ENCODE measurements around the gene SUGCT. TPM values are rescaled to one million over a fixed set of nuclear protein-coding genes. Genes with fewer than 3 reads are reported as not detected.

SUGCT gene
- total and polyA plus RNA-seq, 9 of the 15 experiments (the other 6 are each of a cell fraction or from before 2014, with no cell fraction given) = 0.58 to 2.5 (median 1.4) TPM

GRCh38 chr7:40836218-40836617 lies 701.4 kb downstream of the SUGCT start:
- Histone ChIP-seq H3K27me3 (ENCODE audit: control insufficient read depth in 2 of 2, insufficient read depth in 2 of 2, low read length in 2 of 2) (no peaks in the 10 kb centered on the region), H3K9me1 (ENCODE audit: control insufficient read depth, insufficient read depth, low read length) (no peaks in the 10 kb centered on the region), H3K27ac (ENCODE audit: extremely low read depth, low read depth, low read length) (no peak overlapping the region), H2AFZ (ENCODE audit: low read depth, low read length) (no peak overlapping the region), H3K79me2 (ENCODE audit: control insufficient read depth, insufficient read depth, low read length) (no peaks in the 10 kb centered on the region), H3K4me2 (ENCODE audit: insufficient read depth, low read length) (no peak overlapping the region), H3K36me3 (ENCODE audit: control insufficient read depth, insufficient read depth, low read length) (no peaks in the 10 kb centered on the region), H3K4me1 (replicated peaks in 1 of 2; ENCODE audit: control insufficient read depth in 2 of 2, insufficient read depth in 2 of 2, low read length in 2 of 2) (no peaks in the 10 kb centered on the region), H3K9ac (ENCODE audit: insufficient read depth in 1 of 2, low read depth in 2 of 2, low read length in 2 of 2) (no peak overlapping the region), H4K20me1 (replicated peaks; ENCODE audit: control insufficient read depth, insufficient read depth, low read length) (no peaks in the 10 kb centered on the region), H3K4me3 (no peak overlapping the region), H3K9me3 (replicated peaks; ENCODE audit: control insufficient read depth, insufficient read depth, low read depth, low read length) (no peaks in the 10 kb centered on the region)
- DNase-seq (ENCODE audit: extremely low read depth in 1 of 4, low spot score in 3 of 4) (no peak), ATAC-seq (no peak), FAIRE-seq (no peak)
- BruUV-seq (replicated peaks) = no TSS peak
- CTCF ChIA-PET (ENCODE audit: low intra/inter-chr PET ratio) = no interaction called here
- POLR2A ChIA-PET = no interaction called here
- intact Hi-C loops (cut with micrococcal nuclease) = no loop called here
- WGBS (ENCODE audit: insufficient coverage, low coverage, missing lambda C conversion rate) = 1% methylated on average over 6 of the region's 6 CpGs
- in situ Hi-C loops (cut with MboI) = no loop called here
- TF ChIP-seq GATA2 (CRISPR knock-in tag; IDR thresholded peaks at IDR 0.05) (no peak), CC2D1A (IDR thresholded peaks at IDR 0.05) (no peak), ZNF280B (CRISPR knock-in tag; IDR thresholded peaks at IDR 0.05) (no peak)

- in situ Hi-C loops (cut with MboI) = no loop called here
- H3K4me2 ChIP-seq (ENCODE audit: insufficient read depth, low read length) = no peak overlapping the region
- TF ChIP-seq BCLAF1 (IDR thresholded peaks at IDR 0.05; ENCODE audit: borderline replicate concordance in 1 of 2, control insufficient read depth in 1 of 2, low read depth in 2 of 2, low read length in 1 of 2) (no peak), CEBPZ (IDR thresholded peaks at IDR 0.05; ENCODE audit: borderline replicate concordance, low read depth, low read length) (no peak), BRF1 (IDR thresholded peaks at IDR 0.05; ENCODE audit: borderline replicate concordance, extremely low read depth, insufficient read length) (no peak)
Measured at GRCh38 chr7:40839881-40840280, 705.1 kb downstream of the SUGCT start.

More at GRCh38 chr7:40839881-40840280, 705.1 kb downstream of the SUGCT start:
- H3K4me1 ChIP-seq (replicated peaks in 1 of 2; ENCODE audit: control insufficient read depth in 2 of 2, insufficient read depth in 2 of 2, low read length in 2 of 2) = no peaks in the 10 kb centered on the region
- FAIRE-seq = no peak
- H4K20me1 ChIP-seq (replicated peaks; ENCODE audit: control insufficient read depth, insufficient read depth, low read length) = no peaks in the 10 kb centered on the region
- ATAC-seq = no peak
- DNase-seq (ENCODE audit: extremely low read depth in 1 of 4, low spot score in 3 of 4) = no peak
- no peak overlapping the region for H2AFZ ChIP-seq (ENCODE audit: low read depth, low read length)
- H3K27me3 ChIP-seq (ENCODE audit: control insufficient read depth in 2 of 2, insufficient read depth in 2 of 2, low read length in 2 of 2) = no peaks in the 10 kb centered on the region
- H3K9me3 ChIP-seq (replicated peaks; ENCODE audit: control insufficient read depth, insufficient read depth, low read depth, low read length) = no peaks in the 10 kb centered on the region
- H3K79me2 ChIP-seq (ENCODE audit: control insufficient read depth, insufficient read depth, low read length) = no peaks in the 10 kb centered on the region
- no peaks in the 10 kb centered on the region for H3K9me1 ChIP-seq (ENCODE audit: control insufficient read depth, insufficient read depth, low read length)
- intact Hi-C loops (cut with micrococcal nuclease) = no loop called here
- H3K27ac ChIP-seq (ENCODE audit: extremely low read depth, low read depth, low read length) = no peak overlapping the region
- ChIA-PET POLR2A (no interaction called here), CTCF (ENCODE audit: low intra/inter-chr PET ratio) (no interaction called here)
- H3K9ac ChIP-seq (ENCODE audit: insufficient read depth in 1 of 2, low read depth in 2 of 2, low read length in 2 of 2) = no peak overlapping the region
- BruUV-seq (replicated peaks) = no TSS peak
- no peak overlapping the region for H3K4me3 ChIP-seq
- H3K36me3 ChIP-seq (ENCODE audit: control insufficient read depth, insufficient read depth, low read length) = no peaks in the 10 kb centered on the region
- 0% methylated on average over 3 of the region's 3 CpGs for WGBS (ENCODE audit: insufficient coverage, low coverage, missing lambda C conversion rate)

Measured in K562 (cell line).